Measurements from ENCODE around the gene SMAD2. TPM values are rescaled to one million over a fixed set of nuclear protein-coding genes. Genes with fewer than 3 reads are reported as not detected.

Gene SMAD2
- total and polyA plus RNA-seq, 3 donors from 2014 or later, result 76.9 to 115 (median 109) TPM

DNA sequence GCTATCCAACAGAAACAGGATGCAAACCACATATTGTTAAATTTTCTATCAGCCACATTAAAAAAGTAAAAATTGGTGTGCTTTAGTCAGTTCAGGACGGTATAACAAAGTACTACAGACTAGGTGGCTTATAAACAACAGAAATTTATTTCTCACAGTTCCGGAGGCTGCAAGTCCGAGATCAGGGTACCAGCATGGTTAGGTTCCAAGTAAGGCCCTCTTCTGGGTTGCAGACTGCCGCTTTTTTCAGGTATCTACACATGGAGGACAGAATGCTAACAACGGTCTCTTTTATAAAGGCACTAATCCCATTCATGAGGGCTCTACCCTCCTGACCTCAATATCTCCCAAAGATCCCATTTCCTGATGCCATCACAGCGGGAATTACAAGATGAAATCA lies 10.5 kb downstream of the SMAD2 start:
- Histone ChIP-seq H3K27ac (no peak overlapping the region), H3K27me3 (no peaks in the 10 kb centered on the region), H3K4me1 (no peaks in the 10 kb centered on the region), H3K36me3 (ENCODE audit: low read depth, missing control alignments) (no peaks in the 10 kb centered on the region), H3K4me3 (no peak overlapping the region), H3K9me3 (no peaks in the 10 kb centered on the region)
- intact Hi-C loops (cut with DNase I; ENCODE audit: low total_unique reads), result no loop called here
- no peak for DNase-seq
- 91% methylated on average over 6 of the region's 6 CpGs for WGBS, 2 donors
- TF ChIP-seq, protein P1, sequence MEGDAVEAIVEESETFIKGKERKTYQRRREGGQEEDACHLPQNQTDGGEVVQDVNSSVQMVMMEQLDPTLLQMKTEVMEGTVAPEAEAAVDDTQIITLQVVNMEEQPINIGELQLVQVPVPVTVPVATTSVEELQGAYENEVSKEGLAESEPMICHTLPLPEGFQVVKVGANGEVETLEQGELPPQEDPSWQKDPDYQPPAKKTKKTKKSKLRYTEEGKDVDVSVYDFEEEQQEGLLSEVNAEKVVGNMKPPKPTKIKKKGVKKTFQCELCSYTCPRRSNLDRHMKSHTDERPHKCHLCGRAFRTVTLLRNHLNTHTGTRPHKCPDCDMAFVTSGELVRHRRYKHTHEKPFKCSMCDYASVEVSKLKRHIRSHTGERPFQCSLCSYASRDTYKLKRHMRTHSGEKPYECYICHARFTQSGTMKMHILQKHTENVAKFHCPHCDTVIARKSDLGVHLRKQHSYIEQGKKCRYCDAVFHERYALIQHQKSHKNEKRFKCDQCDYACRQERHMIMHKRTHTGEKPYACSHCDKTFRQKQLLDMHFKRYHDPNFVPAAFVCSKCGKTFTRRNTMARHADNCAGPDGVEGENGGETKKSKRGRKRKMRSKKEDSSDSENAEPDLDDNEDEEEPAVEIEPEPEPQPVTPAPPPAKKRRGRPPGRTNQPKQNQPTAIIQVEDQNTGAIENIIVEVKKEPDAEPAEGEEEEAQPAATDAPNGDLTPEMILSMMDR (IDR thresholded peaks at IDR 0.05), result no peak
- TF ChIP-seq POLR2A (IDR thresholded peaks at IDR 0.05), result no peak

DNA sequence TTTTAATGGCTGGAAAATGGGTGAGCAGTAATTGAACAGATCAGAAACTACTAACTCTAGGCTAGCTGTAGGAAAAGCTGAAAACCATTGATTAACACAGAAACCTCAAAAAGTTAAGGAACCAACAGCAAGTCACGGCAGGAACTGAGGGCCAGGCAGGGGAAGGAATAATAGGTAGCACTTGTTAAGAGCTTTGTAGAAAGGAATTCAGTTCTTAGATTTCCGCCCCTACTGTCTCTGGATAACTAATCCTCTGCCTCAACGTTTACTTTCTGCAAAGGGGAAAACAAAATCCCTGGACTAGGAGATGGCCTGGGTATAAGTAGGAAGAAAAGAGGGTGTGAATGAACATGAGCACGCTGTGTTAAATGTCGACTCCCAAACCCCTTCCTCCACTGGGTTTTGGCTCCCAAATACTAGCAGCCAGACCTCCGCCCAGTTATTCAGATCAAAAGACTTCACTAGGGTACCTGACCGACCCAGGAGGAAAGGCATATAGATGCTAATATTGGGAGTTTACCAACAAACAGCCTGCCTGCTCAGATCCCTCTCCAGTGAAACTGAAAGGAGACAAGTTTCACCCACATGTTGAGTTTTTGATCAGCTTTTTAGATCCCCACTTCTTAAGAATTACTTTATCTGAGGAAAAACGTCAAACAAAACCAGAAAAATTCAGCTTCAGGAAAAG lies 12.4 kb downstream of the SMAD2 start:
- TF ChIP-seq, protein P1 (IDR thresholded peaks at IDR 0.05), result no peak
- TF ChIP-seq POLR2A (IDR thresholded peaks at IDR 0.05), result no peak
- no peak for DNase-seq

DNA sequence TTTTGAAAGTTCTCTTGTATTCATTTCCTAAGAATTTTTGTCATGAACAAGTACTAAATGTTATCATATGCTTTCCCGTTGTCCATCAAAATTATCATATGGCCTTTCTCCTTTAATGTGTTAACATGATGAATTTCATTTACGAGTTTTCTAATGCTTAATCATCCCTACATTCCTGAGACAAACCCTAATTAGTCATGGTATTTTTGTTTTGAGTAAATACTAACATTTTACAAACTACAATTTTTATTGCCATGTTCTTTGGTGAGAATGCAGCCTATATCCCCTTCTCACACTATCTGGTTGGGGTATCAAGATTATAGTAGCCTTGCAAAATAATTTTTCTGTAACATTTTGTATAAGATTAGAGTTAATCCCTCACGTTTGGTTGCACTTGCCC lies 14.5 kb downstream of the SMAD2 start:
- no peak overlapping the region for H3K27ac ChIP-seq
- intact Hi-C loops (cut with DNase I; ENCODE audit: low total_unique reads), result no loop called here
- H3K9me3 ChIP-seq, result no peaks in the 10 kb centered on the region
- no peak overlapping the region for H3K4me3 ChIP-seq
- WGBS, 2 donors, result 69 to 80% methylated on average over 3 of the region's 3 CpGs
- peaks cover 12% of the 10 kb centered on the region for H3K4me1 ChIP-seq
- DNase-seq, result no peak
- H3K36me3 ChIP-seq (ENCODE audit: low read depth, missing control alignments), result no peaks in the 10 kb centered on the region
- no peaks in the 10 kb centered on the region for H3K27me3 ChIP-seq
- TF ChIP-seq, protein P1 (IDR thresholded peaks at IDR 0.05), result no peak
- no peak for TF ChIP-seq POLR2A (IDR thresholded peaks at IDR 0.05)

More for the DNA sequence above, 12.4 kb downstream of the SMAD2 start:
- Histone ChIP-seq H3K27me3 (no peaks in the 10 kb centered on the region), H3K4me3 (no peak overlapping the region), H3K9me3 (no peaks in the 10 kb centered on the region), H3K27ac (no peak overlapping the region), H3K36me3 (ENCODE audit: low read depth, missing control alignments) (no peaks in the 10 kb centered on the region), H3K4me1 (peaks cover under 1% of the 10 kb centered on the region)
- intact Hi-C loops (cut with DNase I; ENCODE audit: low total_unique reads), result no loop called here
- 70 to 71% methylated on average over 8 of the region's 8 CpGs for WGBS, 2 donors

DNA sequence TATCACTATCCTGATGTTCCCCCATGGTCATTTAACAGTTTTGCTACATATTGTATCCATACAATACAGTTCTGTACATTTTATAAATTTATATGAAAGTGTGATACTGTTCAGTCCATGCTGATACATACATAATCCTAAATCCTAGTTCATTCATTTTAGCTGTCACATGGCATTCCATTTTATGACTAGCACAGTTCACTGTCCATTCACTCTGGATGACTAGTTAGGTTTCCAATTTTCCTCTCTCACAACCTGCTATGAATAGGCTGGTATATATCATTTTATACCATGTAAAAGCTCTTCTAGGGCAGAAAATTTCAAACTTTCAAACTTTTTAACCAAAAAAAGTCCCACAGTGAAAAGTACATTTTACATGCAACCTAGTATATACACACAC lies 15.2 kb downstream of the SMAD2 start:
- intact Hi-C loops (cut with DNase I; ENCODE audit: low total_unique reads), result no loop called here
- no peak overlapping the region for H3K4me3 ChIP-seq
- TF ChIP-seq POLR2A (IDR thresholded peaks at IDR 0.05), result no peak
- TF ChIP-seq, protein P1 (IDR thresholded peaks at IDR 0.05), result no peak
- no peak overlapping the region for H3K27ac ChIP-seq
- no peaks in the 10 kb centered on the region for H3K9me3 ChIP-seq
- DNase-seq, result no peak
- no peaks in the 10 kb centered on the region for H3K27me3 ChIP-seq
- H3K36me3 ChIP-seq (ENCODE audit: low read depth, missing control alignments), result no peaks in the 10 kb centered on the region
- peaks cover 12% of the 10 kb centered on the region for H3K4me1 ChIP-seq

All from testis (tissue), 3 donors.